ENCODE data around the gene IL9R.
"Not testable (repeated sequence)": the region's sequence is repeated elsewhere in the genome, so short reads cannot be mapped to it uniquely, and the experiment has no call there.

The IL9R gene

GRCh38 chrX:155997436-155997835 is at the start of gene IL9R:
IL9R (plus strand) TSS chrX:155997696; CDS start chrX:155997760, 64 bp downstream.
- no peak for DNase-seq (ENCODE audit: low read depth in 3 of 3, low spot score in 1 of 3)

- DNase-seq (ENCODE audit: low read depth in 3 of 3, low spot score in 1 of 3), result no peak
These were observed 48.4 kb upstream of the IL9R start for GRCh38 chrX:155949098-155949497.

GRCh38 chrX:155951237-155951789 is 46.2 kb upstream of the IL9R start:
- no peak for DNase-seq (ENCODE audit: low read depth in 3 of 3, low spot score in 1 of 3)

GRCh38 chrX:155953055-155953454 is 44.4 kb upstream of the IL9R start:
- DNase-seq (ENCODE audit: low read depth in 3 of 3, low spot score in 1 of 3), result no peak

- DNase-seq (ENCODE audit: low read depth in 3 of 3, low spot score in 1 of 3), result no peak
These were observed 42.7 kb upstream of the IL9R start for GRCh38 chrX:155954793-155955192.

- DNase-seq (ENCODE audit: low read depth in 3 of 3, low spot score in 1 of 3), result no peak
These were observed 41.4 kb upstream of the IL9R start for GRCh38 chrX:155956099-155956498.

- no peak for DNase-seq (ENCODE audit: low read depth in 3 of 3, low spot score in 1 of 3)
These were observed 40.8 kb upstream of the IL9R start for GRCh38 chrX:155956649-155957048.

GRCh38 chrX:155957843-155958242 is 39.7 kb upstream of the IL9R start:
- DNase-seq (ENCODE audit: low read depth in 3 of 3, low spot score in 1 of 3), result no peak

GRCh38 chrX:155959018-155959587 is 38.4 kb upstream of the IL9R start:
- DNase-seq (ENCODE audit: low read depth in 3 of 3, low spot score in 1 of 3), result no peak

- DNase-seq (ENCODE audit: low read depth in 3 of 3, low spot score in 1 of 3), result no peak
These were observed 34.6 kb upstream of the IL9R start for GRCh38 chrX:155962906-155963305.

GRCh38 chrX:155966876-155967275 is 30.6 kb upstream of the IL9R start:
- DNase-seq (ENCODE audit: low read depth in 3 of 3, low spot score in 1 of 3), result no peak

- no peak for DNase-seq (ENCODE audit: low read depth in 3 of 3, low spot score in 1 of 3)
These were observed 29.7 kb upstream of the IL9R start for GRCh38 chrX:155967653-155968325.

- no peak for DNase-seq (ENCODE audit: low read depth in 3 of 3, low spot score in 1 of 3)
These were observed 29.2 kb upstream of the IL9R start for GRCh38 chrX:155968326-155968661.

- DNase-seq (ENCODE audit: low read depth in 3 of 3, low spot score in 1 of 3), result no peak
These were observed 28.7 kb upstream of the IL9R start for GRCh38 chrX:155968791-155969190.

GRCh38 chrX:155971658-155972057 is 25.8 kb upstream of the IL9R start:
- not testable (repeated sequence) for DNase-seq (ENCODE audit: low read depth in 3 of 3, low spot score in 1 of 3)

- not testable (repeated sequence) for DNase-seq (ENCODE audit: low read depth in 3 of 3, low spot score in 1 of 3)
These were observed 25.3 kb upstream of the IL9R start for GRCh38 chrX:155972241-155972640.

GRCh38 chrX:155983326-155983725 is 14.2 kb upstream of the IL9R start:
- no peak for DNase-seq (ENCODE audit: low read depth in 3 of 3, low spot score in 1 of 3)

- DNase-seq (ENCODE audit: low read depth in 3 of 3, low spot score in 1 of 3), result no peak
These were observed 12.3 kb upstream of the IL9R start for GRCh38 chrX:155985208-155985607.

- not testable (repeated sequence) for DNase-seq (ENCODE audit: low read depth in 3 of 3, low spot score in 1 of 3)
These were observed 10.5 kb upstream of the IL9R start for GRCh38 chrX:155986995-155987394.

- no peak for DNase-seq (ENCODE audit: low read depth in 3 of 3, low spot score in 1 of 3)
These were observed 8.6 kb upstream of the IL9R start for GRCh38 chrX:155988859-155989258.

- no peak for DNase-seq (ENCODE audit: low read depth in 3 of 3, low spot score in 1 of 3)
These were observed 4.1 kb upstream of the IL9R start for GRCh38 chrX:155993421-155993820.

GRCh38 chrX:155995321-155995875 is 2.1 kb upstream of the IL9R start:
- DNase-seq (ENCODE audit: low read depth in 3 of 3, low spot score in 1 of 3), result no peak

GRCh38 chrX:155998116-155998515 is 620 bp downstream of the IL9R start:
- DNase-seq (ENCODE audit: low read depth in 3 of 3, low spot score in 1 of 3), result no peak

Measured in stimulated activated CD4-positive, alpha-beta T cell treated with anti-CD3 and anti-CD28 coated beads, TNF-alpha, amount 100 ng/mL, for 1 hour (primary cell).